Fibroblast of lung (primary cell): ENCODE results near the gene NDUFB7.
"Not testable (repeated sequence)": the region's sequence is repeated elsewhere in the genome, so short reads cannot be mapped to it uniquely, and the experiment has no call there.

Source experiments
- EZH2 ChIP-seq: IDR thresholded peaks from 2 replicates; pipeline ENCODE4 v1.5.1; 2012; ENCODE audit warnings: low read length, control low read depth, mild to moderate bottlenecking; ENCODE audit errors: missing control alignments
- TF ChIP-seq, protein P1 (sequence below), 2 donors: IDR thresholded peaks in 1 of 2; conservative IDR thresholded peaks in 1 of 2; 1 replicate in 1 of 2; 2 replicates in 1 of 2; pipeline ENCODE4 v1.5.1; 2011 to 2012; ENCODE audit warnings: low read length in 2 of 2, control low read depth in 1 of 2, inconsistent platforms in 1 of 2, low read depth in 1 of 2, mild to moderate bottlenecking in 1 of 2

DNA sequence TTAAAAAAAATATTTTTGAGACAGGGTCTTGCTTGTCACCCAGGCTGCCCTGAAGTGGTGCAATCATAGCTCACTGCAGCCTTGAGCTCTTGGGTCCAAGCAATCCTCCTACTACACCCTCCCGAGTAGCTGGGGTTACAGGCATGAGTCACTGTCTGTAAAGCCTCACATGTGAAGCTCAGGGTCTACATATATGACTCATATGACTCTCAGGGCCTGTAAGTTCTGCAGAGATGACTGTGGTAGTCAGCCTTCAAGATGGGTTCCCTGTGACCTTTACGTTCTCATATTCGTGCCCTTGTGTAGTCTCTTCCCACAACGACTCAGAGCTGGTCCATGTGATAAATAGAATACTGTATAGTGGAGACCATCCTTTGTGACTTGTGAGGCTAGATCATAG is 17.6 kb upstream of the NDUFB7 start:
- TF ChIP-seq, protein P1, sequence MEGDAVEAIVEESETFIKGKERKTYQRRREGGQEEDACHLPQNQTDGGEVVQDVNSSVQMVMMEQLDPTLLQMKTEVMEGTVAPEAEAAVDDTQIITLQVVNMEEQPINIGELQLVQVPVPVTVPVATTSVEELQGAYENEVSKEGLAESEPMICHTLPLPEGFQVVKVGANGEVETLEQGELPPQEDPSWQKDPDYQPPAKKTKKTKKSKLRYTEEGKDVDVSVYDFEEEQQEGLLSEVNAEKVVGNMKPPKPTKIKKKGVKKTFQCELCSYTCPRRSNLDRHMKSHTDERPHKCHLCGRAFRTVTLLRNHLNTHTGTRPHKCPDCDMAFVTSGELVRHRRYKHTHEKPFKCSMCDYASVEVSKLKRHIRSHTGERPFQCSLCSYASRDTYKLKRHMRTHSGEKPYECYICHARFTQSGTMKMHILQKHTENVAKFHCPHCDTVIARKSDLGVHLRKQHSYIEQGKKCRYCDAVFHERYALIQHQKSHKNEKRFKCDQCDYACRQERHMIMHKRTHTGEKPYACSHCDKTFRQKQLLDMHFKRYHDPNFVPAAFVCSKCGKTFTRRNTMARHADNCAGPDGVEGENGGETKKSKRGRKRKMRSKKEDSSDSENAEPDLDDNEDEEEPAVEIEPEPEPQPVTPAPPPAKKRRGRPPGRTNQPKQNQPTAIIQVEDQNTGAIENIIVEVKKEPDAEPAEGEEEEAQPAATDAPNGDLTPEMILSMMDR (conservative IDR thresholded peaks at IDR 0.05 in 1 of 2, IDR thresholded peaks at IDR 0.05 in 1 of 2; ENCODE audit: low read depth in 1 of 2, low read length in 2 of 2), result not testable (repeated sequence)
- not testable (repeated sequence) for TF ChIP-seq EZH2
